ENCODE measurements around the gene TRIM28. TPM values are rescaled to one million over a fixed set of nuclear protein-coding genes. Genes with fewer than 3 reads are reported as not detected.
"Not testable (repeated sequence)": the region's sequence is repeated elsewhere in the genome, so short reads cannot be mapped to it uniquely, and the experiment has no call there.

Gene TRIM28
- total RNA-seq, 1 donor from 2014 or later = 332 TPM

GRCh38 chr19:58518256-58519086 is 25.4 kb upstream of the TRIM28 start:
- DNase-seq (ENCODE audit: low spot score in 2 of 2) (no peak), FAIRE-seq (no peak)

GRCh38 chr19:58519087-58519354 is 24.8 kb upstream of the TRIM28 start:
- no peak for FAIRE-seq
- peak; percentile 76 to 77 for DNase-seq (ENCODE audit: low spot score in 2 of 2)

- FAIRE-seq (no peak), DNase-seq (ENCODE audit: low spot score in 2 of 2) (peak; percentile 88 to 90)
Measured at GRCh38 chr19:58519355-58520256, 24.3 kb upstream of the TRIM28 start, which contains the start of gene ZBTB45. Gene ZBTB45 (minus strand): TSS chr19:58519810. CDS start chr19:58517673, 2,137 bp downstream.

GRCh38 chr19:58520257-58520599 is 23.6 kb upstream of the TRIM28 start:
- DNase-seq (ENCODE audit: low spot score in 2 of 2) (no peak), FAIRE-seq (no peak)

- no peak for DNase-seq (ENCODE audit: low spot score in 2 of 2)
- no peak for FAIRE-seq
Measured at GRCh38 chr19:58521651-58522050, 22.2 kb upstream of the TRIM28 start.

- no peak for FAIRE-seq
- no peak for DNase-seq (ENCODE audit: low spot score in 2 of 2)
Measured at GRCh38 chr19:58522709-58523108, 21.2 kb upstream of the TRIM28 start.

- FAIRE-seq = no peak
- DNase-seq (ENCODE audit: low spot score in 2 of 2) = no peak
Measured at GRCh38 chr19:58529405-58529804, 14.5 kb upstream of the TRIM28 start.

- no peak for DNase-seq (ENCODE audit: low spot score in 2 of 2)
Measured at GRCh38 chr19:58531034-58531840, 12.6 kb upstream of the TRIM28 start.

GRCh38 chr19:58535857-58536256 is 8.0 kb upstream of the TRIM28 start:
- DNase-seq (ENCODE audit: low spot score in 2 of 2) (no peak), FAIRE-seq (no peak)

More at GRCh38 chr19:58531034-58531840, 12.6 kb upstream of the TRIM28 start:
- FAIRE-seq = no peak

GRCh38 chr19:58536852-58537798 is 6.7 kb upstream of the TRIM28 start:
- DNase-seq (ENCODE audit: low spot score in 2 of 2) = no peak
- no peak for FAIRE-seq

GRCh38 chr19:58538257-58539168 is 5.4 kb upstream of the TRIM28 start:
- FAIRE-seq (no peak), DNase-seq (ENCODE audit: low spot score in 2 of 2) (no peak)

GRCh38 chr19:58539169-58539559 is 4.7 kb upstream of the TRIM28 start:
- DNase-seq (ENCODE audit: low spot score in 2 of 2); FAIRE-seq: not testable (repeated sequence)

GRCh38 chr19:58542641-58543372 is 1.1 kb upstream of the TRIM28 start:
- not testable (repeated sequence) for FAIRE-seq; DNase-seq (ENCODE audit: low spot score in 2 of 2)

- peak; percentile 93 to 95 for DNase-seq (ENCODE audit: low spot score in 2 of 2)
- FAIRE-seq = no peak
Measured at GRCh38 chr19:58544591-58545285, 874 bp downstream of the TRIM28 start.

GRCh38 chr19:58545286-58546018 is 1.6 kb downstream of the TRIM28 start:
- FAIRE-seq (no peak), DNase-seq (ENCODE audit: low spot score in 2 of 2) (no peak)

GRCh38 chr19:58546019-58546530 is 2.2 kb downstream of the TRIM28 start:
- DNase-seq (ENCODE audit: low spot score in 2 of 2) (no peak), FAIRE-seq (no peak)

Measured in frontal cortex (tissue), 4 donors.